Measurements from ENCODE around the gene TATDN2.

DNA sequence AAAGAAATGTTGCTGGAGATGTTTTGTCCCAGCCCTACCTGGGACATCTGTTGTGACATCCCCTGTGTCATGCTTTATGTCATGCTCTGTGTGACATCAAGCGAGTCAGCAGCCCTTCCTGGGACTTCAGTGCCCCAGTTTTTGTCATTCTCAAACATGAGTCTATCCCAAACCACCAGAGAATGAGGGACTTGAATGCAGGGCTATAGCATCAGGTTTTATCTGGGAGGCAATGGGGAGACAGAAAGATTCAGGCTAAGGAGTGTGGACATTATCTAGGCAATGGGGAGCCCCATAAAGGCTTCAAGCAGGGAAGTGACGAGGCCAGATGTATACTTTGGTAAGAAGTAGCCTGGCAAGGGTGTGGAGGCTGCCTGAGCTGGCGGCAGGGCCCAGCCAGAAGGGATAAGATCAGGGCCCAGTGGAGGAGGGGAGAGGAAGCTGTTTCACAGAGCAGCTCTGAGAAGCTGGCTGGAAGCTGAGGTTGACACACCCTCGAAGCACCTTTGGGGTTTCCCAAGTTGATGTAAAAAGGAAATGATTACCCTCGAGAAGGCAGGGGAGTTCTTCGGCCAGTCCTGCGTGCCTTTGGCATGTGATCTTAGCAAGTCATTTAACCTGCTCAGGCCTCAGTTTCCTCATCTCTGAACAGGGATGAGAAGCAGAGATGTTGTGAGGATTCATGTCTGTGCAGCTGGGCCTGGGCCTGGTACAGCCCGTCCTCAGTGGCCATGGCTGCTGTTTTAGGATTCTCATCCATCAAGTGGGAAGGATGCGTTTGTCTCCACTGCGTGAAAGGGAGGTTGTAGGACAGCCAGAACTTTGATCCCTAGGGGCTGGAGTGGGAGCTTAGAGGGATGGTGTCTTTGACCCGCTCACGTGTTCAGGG is 49.3 kb upstream of the TATDN2 start:
- no peak for TF ChIP-seq EZH2 (IDR thresholded peaks at IDR 0.05; ENCODE audit: borderline replicate concordance)
- TF ChIP-seq, protein P1, sequence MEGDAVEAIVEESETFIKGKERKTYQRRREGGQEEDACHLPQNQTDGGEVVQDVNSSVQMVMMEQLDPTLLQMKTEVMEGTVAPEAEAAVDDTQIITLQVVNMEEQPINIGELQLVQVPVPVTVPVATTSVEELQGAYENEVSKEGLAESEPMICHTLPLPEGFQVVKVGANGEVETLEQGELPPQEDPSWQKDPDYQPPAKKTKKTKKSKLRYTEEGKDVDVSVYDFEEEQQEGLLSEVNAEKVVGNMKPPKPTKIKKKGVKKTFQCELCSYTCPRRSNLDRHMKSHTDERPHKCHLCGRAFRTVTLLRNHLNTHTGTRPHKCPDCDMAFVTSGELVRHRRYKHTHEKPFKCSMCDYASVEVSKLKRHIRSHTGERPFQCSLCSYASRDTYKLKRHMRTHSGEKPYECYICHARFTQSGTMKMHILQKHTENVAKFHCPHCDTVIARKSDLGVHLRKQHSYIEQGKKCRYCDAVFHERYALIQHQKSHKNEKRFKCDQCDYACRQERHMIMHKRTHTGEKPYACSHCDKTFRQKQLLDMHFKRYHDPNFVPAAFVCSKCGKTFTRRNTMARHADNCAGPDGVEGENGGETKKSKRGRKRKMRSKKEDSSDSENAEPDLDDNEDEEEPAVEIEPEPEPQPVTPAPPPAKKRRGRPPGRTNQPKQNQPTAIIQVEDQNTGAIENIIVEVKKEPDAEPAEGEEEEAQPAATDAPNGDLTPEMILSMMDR (IDR thresholded peaks at IDR 0.05; ENCODE audit: poor library complexity): no peak
